ENCODE results near the gene CNN1.
"Not testable (repeated sequence)": the region's sequence is repeated elsewhere in the genome, so short reads cannot be mapped to it uniquely, and the experiment has no call there.

DNA sequence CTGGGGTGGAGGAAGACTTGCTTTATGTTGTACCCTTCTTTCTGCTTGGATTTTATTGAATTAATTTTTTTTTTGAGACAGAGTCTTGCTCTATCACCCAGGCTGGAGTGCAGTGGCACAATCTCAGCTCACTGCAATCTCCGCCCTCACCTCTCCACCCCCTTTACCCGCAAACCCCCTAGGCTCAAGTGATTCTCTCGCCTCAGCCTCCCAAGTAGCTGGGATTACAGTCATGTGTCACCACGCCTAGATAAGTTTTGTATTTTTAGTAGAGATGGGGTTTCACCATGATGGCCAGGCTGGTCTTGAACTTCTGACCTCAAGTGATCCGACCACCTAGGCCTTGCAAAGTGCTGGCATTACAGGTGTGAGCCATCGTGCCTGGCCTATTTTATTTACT lies 34.7 kb downstream of the CNN1 start:
- TF ChIP-seq, protein P1, sequence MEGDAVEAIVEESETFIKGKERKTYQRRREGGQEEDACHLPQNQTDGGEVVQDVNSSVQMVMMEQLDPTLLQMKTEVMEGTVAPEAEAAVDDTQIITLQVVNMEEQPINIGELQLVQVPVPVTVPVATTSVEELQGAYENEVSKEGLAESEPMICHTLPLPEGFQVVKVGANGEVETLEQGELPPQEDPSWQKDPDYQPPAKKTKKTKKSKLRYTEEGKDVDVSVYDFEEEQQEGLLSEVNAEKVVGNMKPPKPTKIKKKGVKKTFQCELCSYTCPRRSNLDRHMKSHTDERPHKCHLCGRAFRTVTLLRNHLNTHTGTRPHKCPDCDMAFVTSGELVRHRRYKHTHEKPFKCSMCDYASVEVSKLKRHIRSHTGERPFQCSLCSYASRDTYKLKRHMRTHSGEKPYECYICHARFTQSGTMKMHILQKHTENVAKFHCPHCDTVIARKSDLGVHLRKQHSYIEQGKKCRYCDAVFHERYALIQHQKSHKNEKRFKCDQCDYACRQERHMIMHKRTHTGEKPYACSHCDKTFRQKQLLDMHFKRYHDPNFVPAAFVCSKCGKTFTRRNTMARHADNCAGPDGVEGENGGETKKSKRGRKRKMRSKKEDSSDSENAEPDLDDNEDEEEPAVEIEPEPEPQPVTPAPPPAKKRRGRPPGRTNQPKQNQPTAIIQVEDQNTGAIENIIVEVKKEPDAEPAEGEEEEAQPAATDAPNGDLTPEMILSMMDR (IDR thresholded peaks at IDR 0.05): not testable (repeated sequence)
- not testable (repeated sequence) for TF ChIP-seq POLR2A (IDR thresholded peaks at IDR 0.05)

All from body of pancreas (tissue), 4 donors.